Esophagus muscularis mucosa (tissue), 4 donors: ENCODE data around the gene ORM1. TPM values are rescaled to one million over a fixed set of nuclear protein-coding genes. Genes with fewer than 3 reads are reported as not detected.

Experiments
- DNase-seq: peaks from one replicate; pipeline ENCODE4 v3.0.0-alpha.2; 2017; ENCODE audit errors: extremely low spot score
- H3K27ac ChIP-seq, 4 donors: fragments of 200-600 bp; sonication (generic); replicated peaks in 1 of 4; 1 replicate in 3 of 4; 2 replicates in 1 of 4; pipeline ENCODE4 v1.5.1; 2016 to 2019; ENCODE audit warnings: mild to moderate bottlenecking in 1 of 4
- H3K27me3 ChIP-seq, 4 donors: fragments of 200-600 bp; sonication (generic); one replicate each; pipeline versions ENCODE4 v1.5.1 to v1.6.0; 2016 to 2019
- H3K36me3 ChIP-seq, 4 donors: fragments of 200-600 bp; sonication (generic); one replicate each; pipeline ENCODE4 v1.5.1; 2016 to 2019
- H3K4me1 ChIP-seq, 4 donors: fragments of 200-600 bp; sonication (generic); one replicate each; pipeline ENCODE4 v1.5.1; 2016 to 2019
- H3K4me3 ChIP-seq, 4 donors: fragments of 200-600 bp; sonication (generic); 1 replicate in 2 of 4; 2 replicates in 2 of 4; pipeline ENCODE4 v1.5.1; 2016 to 2019; ENCODE audit warnings: mild to moderate bottlenecking in 4 of 4, moderate library complexity in 1 of 4
- H3K9me3 ChIP-seq, 4 donors: fragments of 200-600 bp; sonication (generic); 1 replicate in 3 of 4; 2 replicates in 1 of 4; pipeline ENCODE4 v1.5.1; 2016 to 2019
- EP300 ChIP-seq: sonication (generic); formaldehyde crosslinking; IDR thresholded peaks from one replicate; pipeline ENCODE4 v1.6.1; 2017; ENCODE audit warnings: antibody characterized with exemption
- POLR2A ChIP-seq: fragments of 450-650 bp; IDR thresholded peaks from one replicate; pipeline ENCODE4 v1.6.1; 2017; ENCODE audit warnings: antibody characterized with exemption, moderate library complexity, mild to moderate bottlenecking, low read depth
- POLR2AphosphoS5 ChIP-seq, 2 donors: sonication (generic); formaldehyde crosslinking; IDR thresholded peaks; one replicate each; pipeline ENCODE4 v1.6.1; 2017; ENCODE audit warnings: antibody characterized with exemption in 2 of 2
- WGBS: methylation state at CpG from one replicate; pipeline ENCODE4 v1.1.5; 2018; 5-methylcytosine and 5-hydroxymethylcytosine counted together
- intact Hi-C: fragments of 100-400 bp; cut with DNase I; formaldehyde crosslinking; loops from one replicate; pipeline ENCODE4 v1.15.1; 2023
- total RNA-seq, 4 donors: library from RNA; depleted of rRNA; stranded (reverse); fragments of >200 nt; gene quantifications; one replicate each; pipeline versions ENCODE4 v1.1.0 to v1.2.1, GENCODE V29; 2016
- TF ChIP-seq, protein P1 (sequence below), 3 experiments: fragments of 200-600 bp in 2 of 3; fragments of 450-650 bp in 1 of 3; sonication (generic) in 2 of 3; IDR thresholded peaks; one replicate each; pipeline ENCODE4 v1.5.1; 2017 to 2019; ENCODE audit warnings: antibody characterized with exemption in 3 of 3, mild to moderate bottlenecking in 2 of 3, moderate library complexity in 1 of 3

Gene ORM1
- total RNA-seq, 4 donors from 2014 or later = 1.3 TPM; not detected in 3

DNA sequence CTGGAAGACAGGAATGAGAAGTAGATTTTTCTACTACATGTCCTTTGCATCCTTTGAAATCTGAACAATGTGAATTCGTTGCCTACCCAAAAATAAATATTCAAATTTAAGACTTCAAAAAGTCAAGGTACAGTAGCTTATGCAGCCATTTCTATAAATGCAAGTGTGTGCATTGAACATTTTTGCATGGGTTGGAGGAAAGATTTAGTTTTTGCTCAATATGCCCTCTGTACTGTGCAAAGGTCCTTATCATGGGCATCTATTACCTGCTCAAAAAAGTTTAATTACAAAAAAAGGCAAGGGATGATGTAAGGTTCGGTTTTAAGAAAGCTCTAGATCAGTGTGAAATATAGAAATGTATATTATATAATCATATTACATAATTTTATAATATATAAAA, 42.3 kb downstream of the ORM1 start:
- DNase-seq = no peak
- TF ChIP-seq POLR2AphosphoS5 (IDR thresholded peaks at IDR 0.05) (no peak), EP300 (no peak), POLR2A (no peak)
- TF ChIP-seq, protein P1, sequence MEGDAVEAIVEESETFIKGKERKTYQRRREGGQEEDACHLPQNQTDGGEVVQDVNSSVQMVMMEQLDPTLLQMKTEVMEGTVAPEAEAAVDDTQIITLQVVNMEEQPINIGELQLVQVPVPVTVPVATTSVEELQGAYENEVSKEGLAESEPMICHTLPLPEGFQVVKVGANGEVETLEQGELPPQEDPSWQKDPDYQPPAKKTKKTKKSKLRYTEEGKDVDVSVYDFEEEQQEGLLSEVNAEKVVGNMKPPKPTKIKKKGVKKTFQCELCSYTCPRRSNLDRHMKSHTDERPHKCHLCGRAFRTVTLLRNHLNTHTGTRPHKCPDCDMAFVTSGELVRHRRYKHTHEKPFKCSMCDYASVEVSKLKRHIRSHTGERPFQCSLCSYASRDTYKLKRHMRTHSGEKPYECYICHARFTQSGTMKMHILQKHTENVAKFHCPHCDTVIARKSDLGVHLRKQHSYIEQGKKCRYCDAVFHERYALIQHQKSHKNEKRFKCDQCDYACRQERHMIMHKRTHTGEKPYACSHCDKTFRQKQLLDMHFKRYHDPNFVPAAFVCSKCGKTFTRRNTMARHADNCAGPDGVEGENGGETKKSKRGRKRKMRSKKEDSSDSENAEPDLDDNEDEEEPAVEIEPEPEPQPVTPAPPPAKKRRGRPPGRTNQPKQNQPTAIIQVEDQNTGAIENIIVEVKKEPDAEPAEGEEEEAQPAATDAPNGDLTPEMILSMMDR (IDR thresholded peaks at IDR 0.05) = no peak
- Histone ChIP-seq H3K9me3 (no peaks in the 10 kb centered on the region), H3K27me3 (no peaks in the 10 kb centered on the region), H3K4me1 (peaks cover 0 to 7% (median 3%) of the 10 kb centered on the region in 4 donors), H3K36me3 (peaks cover 37 to 98% (median 63%) of the 10 kb centered on the region in 4 donors), H3K4me3 (no peak overlapping the region), H3K27ac (no peak overlapping the region)
- WGBS = 94% methylated on average over 2 of the region's 2 CpGs
- intact Hi-C loops = no loop called here

DNA sequence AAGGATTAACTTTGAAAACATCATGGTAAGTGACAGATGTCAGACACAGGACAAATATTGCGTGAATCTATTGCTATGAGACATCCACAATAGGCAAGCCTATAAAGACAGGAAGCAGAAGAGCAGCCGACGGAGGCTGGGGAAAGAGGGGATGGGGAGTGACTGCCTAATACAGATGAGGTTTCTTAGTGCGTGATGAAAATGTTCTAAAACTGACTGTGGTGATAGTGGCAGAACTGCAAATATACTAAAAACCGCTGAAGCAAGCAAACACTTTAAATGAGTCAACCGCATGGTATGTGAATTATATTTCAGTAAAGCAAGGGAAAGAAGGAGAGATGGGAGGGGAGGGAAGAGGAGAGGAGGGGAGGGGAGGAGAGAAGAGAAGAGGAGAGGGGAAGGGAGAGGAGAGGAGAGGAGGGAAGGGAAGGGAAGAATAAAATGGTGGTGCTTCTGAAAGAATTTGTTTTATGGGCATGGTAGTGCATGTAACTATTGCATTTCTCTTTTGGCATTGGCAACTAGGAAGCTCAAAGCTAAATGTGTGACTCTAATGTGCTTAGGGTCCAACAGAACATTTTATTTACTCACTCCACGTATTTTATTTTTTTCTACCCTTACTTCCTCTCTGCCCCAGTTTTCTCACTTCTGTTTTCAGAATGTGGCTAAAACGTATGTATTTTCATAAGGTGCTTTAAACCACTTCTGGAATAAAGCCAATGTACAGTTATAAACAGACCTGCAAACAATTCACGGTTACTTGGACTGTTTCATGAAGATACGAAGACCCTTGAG, 43.6 kb downstream of the ORM1 start:
- DNase-seq = no peak
- H3K27ac ChIP-seq = peak overlapping the region in 2 of 4 donors; percentile 15 to 33

DNA sequence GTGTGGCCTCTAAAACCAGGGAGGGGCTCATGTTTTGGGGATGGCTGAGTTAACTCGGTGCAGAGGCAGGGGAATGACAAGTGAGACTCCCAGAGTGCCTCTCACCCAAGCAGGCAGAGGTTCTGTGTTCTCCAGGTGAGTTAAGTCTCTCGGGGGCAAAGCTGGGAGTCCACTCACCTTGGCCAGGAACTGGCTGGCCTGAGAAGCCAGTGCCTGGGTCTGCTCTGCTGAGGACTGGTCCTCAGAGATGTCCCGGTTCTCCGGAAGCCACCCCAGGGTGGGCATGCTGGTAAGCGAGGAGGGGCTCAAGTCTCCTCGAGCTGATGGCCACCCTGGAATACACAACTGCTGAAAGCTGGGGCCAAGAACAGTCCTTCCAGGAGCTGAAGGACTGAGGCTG, 44.5 kb downstream of the ORM1 start:
- H3K4me1 ChIP-seq = peaks cover 7 to 22% (median 15%) of the 10 kb centered on the region in 4 donors
- TF ChIP-seq EP300 (no peak), POLR2AphosphoS5 (IDR thresholded peaks at IDR 0.05) (no peak), POLR2A (no peak)
- TF ChIP-seq, protein P1 (IDR thresholded peaks at IDR 0.05) = no peak
- 86% methylated on average over 4 of the region's 6 CpGs for WGBS
- peaks cover 16 to 80% (median 44%) of the 10 kb centered on the region in 4 donors for H3K36me3 ChIP-seq
- H3K9me3 ChIP-seq = no peaks in the 10 kb centered on the region
- H3K27me3 ChIP-seq = no peaks in the 10 kb centered on the region
- no peak overlapping the region for H3K4me3 ChIP-seq
- intact Hi-C loops = no loop called here
- no peak for DNase-seq
- H3K27ac ChIP-seq = peak overlapping the region in 2 of 4 donors; percentile 6 to 27

More for the DNA sequence above, 43.6 kb downstream of the ORM1 start:
- peaks cover 0 to 14% (median 6%) of the 10 kb centered on the region in 4 donors for H3K4me1 ChIP-seq
- TF ChIP-seq, protein P1 (IDR thresholded peaks at IDR 0.05) = no peak
- TF ChIP-seq POLR2A (no peak), EP300 (no peak), POLR2AphosphoS5 (IDR thresholded peaks at IDR 0.05) (no peak)
- no peaks in the 10 kb centered on the region for H3K9me3 ChIP-seq
- intact Hi-C loops = no loop called here
- no peaks in the 10 kb centered on the region for H3K27me3 ChIP-seq
- H3K36me3 ChIP-seq = peaks cover 23 to 88% (median 52%) of the 10 kb centered on the region in 4 donors
- 62% methylated on average over 10 of the region's 10 CpGs for WGBS
- H3K4me3 ChIP-seq = no peak overlapping the region

DNA sequence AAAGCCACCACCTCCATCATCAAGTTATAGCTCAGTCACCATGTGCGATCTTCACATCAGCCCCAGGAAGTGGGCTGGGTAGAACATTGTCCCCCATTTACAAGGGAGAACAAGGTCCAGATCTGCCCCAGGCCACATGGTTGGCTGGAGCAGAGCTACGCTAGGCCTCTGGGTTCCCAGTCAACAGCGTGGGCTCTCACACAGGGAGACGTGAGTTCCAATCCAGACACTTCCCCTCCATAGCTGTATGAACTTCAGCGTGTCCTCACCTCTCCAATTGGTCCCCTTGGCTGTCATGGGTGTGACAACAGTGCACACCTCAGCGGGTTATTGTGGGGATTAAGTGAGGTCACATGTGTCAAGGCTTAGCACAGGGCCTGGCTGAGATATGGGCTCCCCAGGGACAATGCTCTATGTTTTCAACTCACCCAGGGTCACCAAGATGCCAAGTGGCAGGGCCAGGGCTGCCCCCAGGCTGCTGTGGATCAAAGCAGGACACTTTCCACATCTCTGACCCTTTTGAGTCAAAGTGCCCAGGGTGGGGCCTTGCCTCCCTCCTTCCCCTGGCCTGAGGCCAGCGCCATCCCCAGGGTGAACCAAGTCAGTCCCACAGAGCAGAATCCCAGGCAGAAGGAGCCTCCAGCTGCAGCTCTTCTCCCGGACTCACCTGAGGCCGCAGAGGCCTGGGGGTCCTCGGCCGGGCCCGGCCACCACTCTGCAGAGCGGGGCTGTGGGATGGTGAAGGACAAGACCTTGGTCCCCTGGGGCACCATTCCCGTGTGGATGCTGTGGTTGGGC, 45.1 kb downstream of the ORM1 start:
- H3K27ac ChIP-seq = peak overlapping the region in 1 of 4 donors; percentile 27
- WGBS = 91% methylated on average over 11 of the region's 14 CpGs
- no peaks in the 10 kb centered on the region for H3K27me3 ChIP-seq
- TF ChIP-seq, protein P1 (IDR thresholded peaks at IDR 0.05) = no peak
- TF ChIP-seq POLR2AphosphoS5 (IDR thresholded peaks at IDR 0.05) (no peak), POLR2A (no peak), EP300 (no peak)
- no peaks in the 10 kb centered on the region for H3K9me3 ChIP-seq
- DNase-seq = no peak
- peaks cover 13 to 80% (median 41%) of the 10 kb centered on the region in 4 donors for H3K36me3 ChIP-seq
- H3K4me3 ChIP-seq = no peak overlapping the region
- intact Hi-C loops = no loop called here
- H3K4me1 ChIP-seq = peaks cover 11 to 28% (median 21%) of the 10 kb centered on the region in 4 donors
